NB4 (cell line): ENCODE measurements around the gene IFT122.
"Not testable (repeated sequence)": the region's sequence is repeated elsewhere in the genome, so short reads cannot be mapped to it uniquely, and the experiment has no call there.

Source experiments
- POLR2A ChIP-seq: IDR thresholded peaks from 2 replicates; pipeline ENCODE4 v1.6.1; 2011; ENCODE audit warnings: mild to moderate bottlenecking; ENCODE audit not compliant: insufficient read length; ENCODE audit errors: extremely low read depth
- TF ChIP-seq, protein P1 (sequence below): IDR thresholded peaks from one replicate; pipeline ENCODE4 v1.5.1; 2012; ENCODE audit warnings: low read depth, low read length

DNA sequence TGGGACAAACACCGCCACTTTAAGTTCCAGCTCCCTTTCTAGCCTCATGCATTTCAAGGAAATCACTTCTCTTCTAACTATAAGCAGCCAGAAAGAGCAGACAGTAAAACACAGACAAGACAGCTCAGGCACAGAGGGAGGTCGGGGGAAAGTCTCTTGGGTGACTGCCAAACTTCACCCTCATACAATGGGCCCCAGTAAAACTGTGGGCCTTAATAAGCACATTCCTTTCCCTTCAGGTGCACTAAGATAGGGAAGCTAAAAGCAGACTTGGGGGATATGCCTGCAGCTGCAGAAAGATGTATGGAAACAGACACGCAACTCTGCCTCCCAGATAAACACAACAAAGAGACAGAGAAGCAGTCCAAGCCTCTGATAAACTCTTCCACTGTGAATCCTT, 26.8 kb upstream of the IFT122 start:
- TF ChIP-seq, protein P1, sequence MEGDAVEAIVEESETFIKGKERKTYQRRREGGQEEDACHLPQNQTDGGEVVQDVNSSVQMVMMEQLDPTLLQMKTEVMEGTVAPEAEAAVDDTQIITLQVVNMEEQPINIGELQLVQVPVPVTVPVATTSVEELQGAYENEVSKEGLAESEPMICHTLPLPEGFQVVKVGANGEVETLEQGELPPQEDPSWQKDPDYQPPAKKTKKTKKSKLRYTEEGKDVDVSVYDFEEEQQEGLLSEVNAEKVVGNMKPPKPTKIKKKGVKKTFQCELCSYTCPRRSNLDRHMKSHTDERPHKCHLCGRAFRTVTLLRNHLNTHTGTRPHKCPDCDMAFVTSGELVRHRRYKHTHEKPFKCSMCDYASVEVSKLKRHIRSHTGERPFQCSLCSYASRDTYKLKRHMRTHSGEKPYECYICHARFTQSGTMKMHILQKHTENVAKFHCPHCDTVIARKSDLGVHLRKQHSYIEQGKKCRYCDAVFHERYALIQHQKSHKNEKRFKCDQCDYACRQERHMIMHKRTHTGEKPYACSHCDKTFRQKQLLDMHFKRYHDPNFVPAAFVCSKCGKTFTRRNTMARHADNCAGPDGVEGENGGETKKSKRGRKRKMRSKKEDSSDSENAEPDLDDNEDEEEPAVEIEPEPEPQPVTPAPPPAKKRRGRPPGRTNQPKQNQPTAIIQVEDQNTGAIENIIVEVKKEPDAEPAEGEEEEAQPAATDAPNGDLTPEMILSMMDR: not testable (repeated sequence)
- not testable (repeated sequence) for TF ChIP-seq POLR2A
